HEK293 (cell line): Measurements from ENCODE around the gene CTPS2.
A peak's percentile ranks its signal among the peaks of the same experiment; 100 is the strongest.
"Not testable (repeated sequence)": the region's sequence is repeated elsewhere in the genome, so short reads cannot be mapped to it uniquely, and the experiment has no call there.

ENCODE experiments used
- CTCF ChIA-PET: fragments of 350-600 bp; formaldehyde crosslinking; extraction: SDS; loops from one replicate; lab custom pipeline; 2021; ENCODE audit warnings: antibody characterized with exemption; lab: Yijun Ruan, JAX
- POLR2A ChIA-PET: fragments of 300-600 bp; formaldehyde crosslinking; extraction: SDS; loops from one replicate; lab custom pipeline; 2020; ENCODE audit warnings: antibody characterized with exemption, inconsistent platforms; lab: Yijun Ruan, JAX
- H3K27ac ChIP-seq: fragments of 200-500 bp; sonication (Bioruptor generic); 2 replicates; pipeline ENCODE4 v1.5.1; 2014; ENCODE audit warnings: low read depth, low read length, control low read depth, inconsistent platforms; ENCODE audit errors: extremely low read depth
- H3K36me3 ChIP-seq, 2 experiments: fragments of 200-500 bp in 1 of 2; sonication (Bioruptor generic) in 1 of 2; 1 replicate in 1 of 2; 2 replicates in 1 of 2; pipeline ENCODE4 v1.5.1; 2014 to 2017; ENCODE audit warnings: inconsistent platforms in 2 of 2, low read length in 2 of 2; ENCODE audit not compliant: control insufficient read depth in 2 of 2, insufficient read depth in 1 of 2
- H3K4me1 ChIP-seq: fragments of 200-500 bp; sonication (Bioruptor generic); 2 replicates; pipeline ENCODE4 v1.5.1; 2014; ENCODE audit warnings: mild to moderate bottlenecking, low read length, inconsistent platforms; ENCODE audit not compliant: control insufficient read depth, insufficient read depth
- H3K4me3 ChIP-seq: 2 replicates; pipeline ENCODE4 v1.5.1; 2011; ENCODE audit warnings: low read depth, mild to moderate bottlenecking, control low read depth, low read length, moderate library complexity
- H3K9me3 ChIP-seq: fragments of 200-500 bp; sonication (Bioruptor generic); 2 replicates; pipeline ENCODE4 v1.5.1; 2014; ENCODE audit warnings: low read depth, low read length, inconsistent platforms; ENCODE audit not compliant: control insufficient read depth, insufficient read depth
- HOXD13 ChIP-seq: sonication (generic); formaldehyde crosslinking; IDR thresholded peaks from 2 replicates; pipeline ENCODE4 v1.8.0; 2022; ENCODE audit warnings: missing genetic modification reagents, borderline replicate concordance
- KLF8 ChIP-seq: fragments of 450-650 bp; formaldehyde crosslinking; IDR thresholded peaks from 2 replicates; pipeline ENCODE4 v1.5.1; 2016; ENCODE audit warnings: missing biosample characterization, missing genetic modification characterization
- SETDB1 ChIP-seq: IDR thresholded peaks from one replicate; pipeline ENCODE4 v1.6.1; 2017; ENCODE audit warnings: mild to moderate bottlenecking, low read length, moderate library complexity, mixed read lengths; ENCODE audit not compliant: insufficient read length
- SP2 ChIP-seq: fragments of 450-650 bp; formaldehyde crosslinking; IDR thresholded peaks from 2 replicates; pipeline ENCODE4 v1.5.1; 2016; ENCODE audit warnings: missing biosample characterization, missing genetic modification characterization
- YY1 ChIP-seq: fragments of 450-650 bp; formaldehyde crosslinking; IDR thresholded peaks from 2 replicates; pipeline ENCODE4 v1.5.1; 2018; ENCODE audit warnings: missing biosample characterization, missing genetic modification characterization
- ZBTB17 ChIP-seq: fragments of 450-650 bp; formaldehyde crosslinking; IDR thresholded peaks from 2 replicates; pipeline ENCODE4 v1.5.1; 2016; ENCODE audit warnings: missing biosample characterization, missing genetic modification characterization
- ZNF121 ChIP-seq: fragments of 450-650 bp; formaldehyde crosslinking; IDR thresholded peaks from 2 replicates; pipeline ENCODE4 v1.5.1; 2016; ENCODE audit warnings: missing biosample characterization, missing genetic modification characterization
- ZNF184 ChIP-seq: fragments of 450-650 bp; IDR thresholded peaks from 2 replicates; pipeline ENCODE4 v1.5.1; 2018; ENCODE audit warnings: missing biosample characterization, mild to moderate bottlenecking, missing genetic modification characterization
- ZNF335 ChIP-seq: fragments of 450-650 bp; formaldehyde crosslinking; conservative IDR thresholded peaks from 2 replicates; pipeline ENCODE4 v1.5.1; 2016; ENCODE audit warnings: missing biosample characterization, missing genetic modification characterization
- ZNF423 ChIP-seq: fragments of 450-650 bp; formaldehyde crosslinking; IDR thresholded peaks from 2 replicates; pipeline ENCODE4 v1.5.1; 2016; ENCODE audit warnings: missing biosample characterization, missing genetic modification characterization
- ZNF48 ChIP-seq: fragments of 450-650 bp; formaldehyde crosslinking; IDR thresholded peaks from 2 replicates; pipeline ENCODE4 v1.5.1; 2016; ENCODE audit warnings: missing biosample characterization, missing genetic modification characterization
- ZNF501 ChIP-seq: fragments of 450-650 bp; formaldehyde crosslinking; IDR thresholded peaks from 2 replicates; pipeline ENCODE4 v1.5.1; 2016; ENCODE audit warnings: missing biosample characterization, missing genetic modification characterization
- ZNF514 ChIP-seq: fragments of 450-650 bp; formaldehyde crosslinking; IDR thresholded peaks from 2 replicates; pipeline ENCODE4 v1.5.1; 2016; ENCODE audit warnings: missing biosample characterization, missing genetic modification characterization
- ZNF76 ChIP-seq: fragments of 450-650 bp; formaldehyde crosslinking; IDR thresholded peaks from 2 replicates; pipeline ENCODE4; 2016; ENCODE audit warnings: low read depth, missing biosample characterization, missing genetic modification characterization, borderline replicate concordance
- TF ChIP-seq, protein P1 (sequence below): fragments of 450-650 bp; formaldehyde crosslinking; IDR thresholded peaks from 2 replicates; pipeline ENCODE4 v1.5.1; 2016; ENCODE audit warnings: missing biosample characterization, missing genetic modification characterization
- TF ChIP-seq, protein P2 (sequence below): fragments of 450-650 bp; formaldehyde crosslinking; IDR thresholded peaks from 2 replicates; pipeline ENCODE4 v1.5.1; 2016; ENCODE audit warnings: missing biosample characterization, missing genetic modification characterization
- TF ChIP-seq, protein P3 (sequence below): fragments of 450-650 bp; IDR thresholded peaks from 2 replicates; pipeline ENCODE4 v1.5.1; 2018; ENCODE audit warnings: missing biosample characterization, missing genetic modification characterization

The CTPS2 gene

DNA sequence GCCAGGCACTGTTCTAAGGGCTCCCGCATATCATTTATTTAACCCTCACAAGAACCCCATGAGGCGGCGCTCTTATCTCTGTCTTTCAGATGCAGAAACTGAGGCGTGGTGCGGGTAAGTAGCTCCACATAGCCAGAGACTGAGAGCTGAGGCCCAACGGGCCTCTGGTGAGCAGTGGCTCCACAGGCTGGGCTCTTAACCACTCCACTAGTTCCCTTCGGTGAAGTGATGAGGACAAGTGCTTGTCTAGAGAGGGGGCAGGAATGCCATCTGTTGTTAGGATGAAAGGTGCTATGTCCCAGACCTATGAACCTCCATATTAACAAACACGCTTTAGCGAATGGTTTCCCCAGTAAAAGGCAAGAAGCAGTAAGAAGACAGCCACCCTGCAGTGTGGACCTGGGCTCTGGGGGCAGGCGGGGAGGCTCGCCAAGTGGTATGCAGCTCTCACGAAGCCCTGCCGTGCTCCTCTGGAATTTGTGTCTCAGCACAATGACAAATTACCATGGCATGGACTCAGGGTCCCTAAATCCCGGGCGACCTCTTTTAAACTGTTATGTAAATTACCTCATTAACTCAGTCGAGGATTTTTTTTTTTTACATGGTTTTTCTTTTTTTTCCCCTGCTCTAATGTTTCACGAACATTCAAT, 83.4 kb downstream of the CTPS2 start:
- no peak overlapping the region for H3K27ac ChIP-seq
- H3K4me3 ChIP-seq = no peak overlapping the region
- CTCF ChIA-PET = interaction anchor here (1.2 kb wide), 1 partner anchor 185 kb away, joined by 3 read pairs; no protein-coding TSS in a partner anchor

DNA sequence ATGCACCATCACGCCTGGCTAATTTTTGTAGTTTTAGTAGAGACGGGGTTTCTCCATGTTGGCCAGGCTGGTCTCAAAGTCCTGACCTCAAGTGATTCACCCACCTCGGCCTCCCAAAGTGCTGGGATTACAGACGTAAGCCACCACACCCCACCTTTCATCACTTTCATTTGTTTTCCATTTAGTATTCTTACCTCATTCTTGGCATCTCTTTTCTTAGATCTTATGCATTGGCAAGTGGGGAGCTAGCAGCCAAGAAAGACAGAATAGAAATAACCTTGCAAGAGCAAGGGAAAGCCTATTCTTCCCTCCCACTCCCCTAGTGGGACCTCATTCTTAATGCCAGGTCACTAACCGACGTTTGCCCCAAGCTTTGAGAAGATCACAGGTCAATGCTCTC, 84.0 kb downstream of the CTPS2 start:
- H3K9me3 ChIP-seq, H3K27ac ChIP-seq, H3K4me1 ChIP-seq, POLR2A ChIA-PET, H3K36me3 ChIP-seq, H3K4me3 ChIP-seq: not testable (repeated sequence)
- CTCF ChIA-PET = interaction anchor here (0.7 to 1.2 kb wide), 2 partner anchors 99 to 184 kb away, joined by 3 read pairs; no protein-coding TSS in a partner anchor

More for the DNA sequence above, 83.4 kb downstream of the CTPS2 start:
- Histone ChIP-seq H3K36me3 (no peaks in the 10 kb centered on the region), H3K9me3 (no peaks in the 10 kb centered on the region), H3K4me1 (no peaks in the 10 kb centered on the region)
- POLR2A ChIA-PET = no interaction called here
- TF ChIP-seq ZBTB17 (tag by site-specific recombination) (no peak), HOXD13 (CRISPR knock-in tag) (no peak), ZNF423 (tag by site-specific recombination) (no peak), ZNF335 (tag by site-specific recombination) (no peak)
- TF ChIP-seq, protein P1, sequence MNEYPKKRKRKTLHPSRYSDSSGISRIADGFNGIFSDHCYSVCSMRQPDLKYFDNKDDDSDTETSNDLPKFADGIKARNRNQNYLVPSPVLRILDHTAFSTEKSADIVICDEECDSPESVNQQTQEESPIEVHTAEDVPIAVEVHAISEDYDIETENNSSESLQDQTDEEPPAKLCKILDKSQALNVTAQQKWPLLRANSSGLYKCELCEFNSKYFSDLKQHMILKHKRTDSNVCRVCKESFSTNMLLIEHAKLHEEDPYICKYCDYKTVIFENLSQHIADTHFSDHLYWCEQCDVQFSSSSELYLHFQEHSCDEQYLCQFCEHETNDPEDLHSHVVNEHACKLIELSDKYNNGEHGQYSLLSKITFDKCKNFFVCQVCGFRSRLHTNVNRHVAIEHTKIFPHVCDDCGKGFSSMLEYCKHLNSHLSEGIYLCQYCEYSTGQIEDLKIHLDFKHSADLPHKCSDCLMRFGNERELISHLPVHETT (tag by site-specific recombination) = no peak

DNA sequence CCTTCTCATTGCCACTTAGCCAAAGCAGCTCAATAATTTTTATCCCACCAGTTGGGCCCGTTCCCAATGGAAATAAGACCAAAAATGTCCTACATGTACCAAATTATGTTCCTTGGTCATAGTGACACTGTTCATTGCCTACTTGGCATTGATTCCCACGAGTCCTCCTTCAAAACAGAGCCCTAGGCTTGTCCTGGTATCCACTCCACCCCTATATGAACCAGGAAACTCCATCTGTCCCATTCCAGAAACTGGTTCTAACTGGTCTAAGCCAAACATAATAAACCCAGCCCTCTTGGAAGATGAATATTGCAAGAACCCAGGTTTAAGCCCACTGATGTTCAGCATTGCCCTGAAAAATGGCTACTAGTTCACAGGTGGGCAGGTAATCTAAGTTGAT, 93.4 kb downstream of the CTPS2 start:
- Histone ChIP-seq H3K36me3 (peaks cover 0 to 30% of the 10 kb centered on the region in 2 experiments), H3K27ac (no peak overlapping the region), H3K9me3 (no peaks in the 10 kb centered on the region), H3K4me1 (no peaks in the 10 kb centered on the region), H3K4me3 (no peak overlapping the region)
- ChIA-PET POLR2A (interaction anchor here (0.6 kb wide), 1 partner anchor 94 kb away, joined by 4 read pairs; no protein-coding TSS in a partner anchor), CTCF (interaction anchor here (0.6 kb wide), 1 partner anchor 174 kb away, joined by 3 read pairs; no protein-coding TSS in a partner anchor)
- no peak for TF ChIP-seq ZNF514 (tag by site-specific recombination)
- TF ChIP-seq, protein P2, sequence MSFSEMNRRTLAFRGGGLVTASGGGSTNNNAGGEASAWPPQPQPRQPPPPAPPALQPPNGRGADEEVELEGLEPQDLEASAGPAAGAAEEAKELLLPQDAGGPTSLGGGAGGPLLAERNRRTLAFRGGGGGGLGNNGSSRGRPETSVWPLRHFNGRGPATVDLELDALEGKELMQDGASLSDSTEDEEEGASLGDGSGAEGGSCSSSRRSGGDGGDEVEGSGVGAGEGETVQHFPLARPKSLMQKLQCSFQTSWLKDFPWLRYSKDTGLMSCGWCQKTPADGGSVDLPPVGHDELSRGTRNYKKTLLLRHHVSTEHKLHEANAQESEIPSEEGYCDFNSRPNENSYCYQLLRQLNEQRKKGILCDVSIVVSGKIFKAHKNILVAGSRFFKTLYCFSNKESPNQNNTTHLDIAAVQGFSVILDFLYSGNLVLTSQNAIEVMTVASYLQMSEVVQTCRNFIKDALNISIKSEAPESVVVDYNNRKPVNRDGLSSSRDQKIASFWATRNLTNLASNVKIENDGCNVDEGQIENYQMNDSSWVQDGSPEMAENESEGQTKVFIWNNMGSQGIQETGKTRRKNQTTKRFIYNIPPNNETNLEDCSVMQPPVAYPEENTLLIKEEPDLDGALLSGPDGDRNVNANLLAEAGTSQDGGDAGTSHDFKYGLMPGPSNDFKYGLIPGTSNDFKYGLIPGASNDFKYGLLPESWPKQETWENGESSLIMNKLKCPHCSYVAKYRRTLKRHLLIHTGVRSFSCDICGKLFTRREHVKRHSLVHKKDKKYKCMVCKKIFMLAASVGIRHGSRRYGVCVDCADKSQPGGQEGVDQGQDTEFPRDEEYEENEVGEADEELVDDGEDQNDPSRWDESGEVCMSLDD (tag by site-specific recombination) = no peak
- no peak for TF ChIP-seq SP2 (tag by site-specific recombination)
- no peak for TF ChIP-seq ZNF184 (tag by site-specific recombination)
- no peak for TF ChIP-seq ZNF76
- TF ChIP-seq ZBTB17 (tag by site-specific recombination) = no peak

DNA sequence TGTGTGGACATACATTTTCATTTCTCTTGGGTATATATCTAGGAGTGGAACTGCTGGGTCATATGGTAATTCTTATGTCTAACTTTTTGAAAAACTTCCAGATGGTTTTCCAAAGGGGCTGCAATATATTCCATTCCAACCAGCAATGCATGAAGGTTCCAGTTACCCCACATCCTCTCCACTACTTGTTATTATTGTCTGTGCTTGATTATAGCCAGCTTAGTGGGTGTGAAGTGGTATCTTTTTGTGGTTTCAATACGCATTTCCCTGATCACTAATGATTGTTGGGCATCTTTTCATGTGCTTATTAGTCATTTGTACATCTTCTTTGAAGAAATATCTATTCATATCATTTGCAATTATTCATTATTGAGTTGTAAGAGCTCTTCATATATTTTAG, 94.0 kb downstream of the CTPS2 start:
- no peak overlapping the region for H3K27ac ChIP-seq
- H3K4me1 ChIP-seq = no peaks in the 10 kb centered on the region
- no peaks in the 10 kb centered on the region for H3K9me3 ChIP-seq
- TF ChIP-seq, protein P3, sequence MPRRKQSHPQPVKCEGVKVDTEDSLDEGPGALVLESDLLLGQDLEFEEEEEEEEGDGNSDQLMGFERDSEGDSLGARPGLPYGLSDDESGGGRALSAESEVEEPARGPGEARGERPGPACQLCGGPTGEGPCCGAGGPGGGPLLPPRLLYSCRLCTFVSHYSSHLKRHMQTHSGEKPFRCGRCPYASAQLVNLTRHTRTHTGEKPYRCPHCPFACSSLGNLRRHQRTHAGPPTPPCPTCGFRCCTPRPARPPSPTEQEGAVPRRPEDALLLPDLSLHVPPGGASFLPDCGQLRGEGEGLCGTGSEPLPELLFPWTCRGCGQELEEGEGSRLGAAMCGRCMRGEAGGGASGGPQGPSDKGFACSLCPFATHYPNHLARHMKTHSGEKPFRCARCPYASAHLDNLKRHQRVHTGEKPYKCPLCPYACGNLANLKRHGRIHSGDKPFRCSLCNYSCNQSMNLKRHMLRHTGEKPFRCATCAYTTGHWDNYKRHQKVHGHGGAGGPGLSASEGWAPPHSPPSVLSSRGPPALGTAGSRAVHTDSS = no peak
- TF ChIP-seq ZNF184 (tag by site-specific recombination) (peak; percentile 91), YY1 (no peak), ZNF501 (tag by site-specific recombination) (no peak), SETDB1 (no peak), ZNF121 (no peak), ZNF48 (tag by site-specific recombination) (no peak), KLF8 (tag by site-specific recombination) (no peak)
- TF ChIP-seq, all 188 proteins: peak for 1
- POLR2A ChIA-PET = no interaction called here
- CTCF ChIA-PET = no interaction called here
- peaks cover 0 to 34% of the 10 kb centered on the region in 2 experiments for H3K36me3 ChIP-seq
- no peak overlapping the region for H3K4me3 ChIP-seq
